HepG2 (cell line): ENCODE results near the gene TYW1. TPM values are rescaled to one million over a fixed set of nuclear protein-coding genes. Genes with fewer than 3 reads are reported as not detected.
"Not testable (repeated sequence)": the region's sequence is repeated elsewhere in the genome, so short reads cannot be mapped to it uniquely, and the experiment has no call there.

Source experiments
- ATAC-seq: fragments of 200-7000 bp; cut with Tn5 transposase; 3 replicates; pipeline ENCODE4 v1.9.1; 2020; ENCODE audit warnings: mild to moderate bottlenecking, moderate library complexity
- BruUV-seq: library from RNA; stranded (reverse); fragments of 400-500 nt; replicated peaks from 2 replicates; lab custom pipeline; 2021; lab: Mats Ljungman, UMichigan
- CTCF ChIA-PET: fragments of 300-600 bp; formaldehyde crosslinking; extraction: SDS; loops from one replicate; lab custom pipeline; 2021; ENCODE audit warnings: low total read pairs, inconsistent platforms, low intra/inter-chr PET ratio; lab: Yijun Ruan, JAX
- POLR2A ChIA-PET: fragments of 350-600 bp; sonication (Branson Sonifier 250); formaldehyde crosslinking; loops from one replicate; lab custom pipeline; 2020; ENCODE audit warnings: antibody characterized with exemption, inconsistent platforms; lab: Yijun Ruan, JAX
- DNase-seq: peaks from one replicate; pipeline ENCODE4 v3.0.0-alpha.2; 2015; ENCODE audit warnings: low spot score
- FAIRE-seq: peaks from 3 replicates; lab custom pipeline; 2011; peaks lifted over from hg19 to GRCh38; lab: Jason Lieb, UNC
- H2AFZ ChIP-seq: one replicate; pipeline ENCODE4 v1.6.1; 2011; ENCODE audit warnings: low read length, inconsistent platforms
- H3K27ac ChIP-seq: fragments of 300-600 bp; 3 replicates; pipeline ENCODE4 v1.8.0; 2011; ENCODE audit warnings: mixed run types, mild to moderate bottlenecking, mixed read lengths, low read length, inconsistent platforms; ENCODE audit not compliant: insufficient read depth; ENCODE audit errors: extremely low read length
- H3K27me3 ChIP-seq, 2 experiments: fragments of 200-600 bp in 1 of 2; 2 replicates in 1 of 2; 3 replicates in 1 of 2; pipeline versions ENCODE4 v1.6.0 to v1.8.0; 2011; ENCODE audit warnings: low read length in 2 of 2, mild to moderate bottlenecking in 2 of 2, moderate library complexity in 2 of 2, inconsistent platforms in 1 of 2; ENCODE audit not compliant: insufficient read depth in 2 of 2, control insufficient read depth in 1 of 2
- H3K36me3 ChIP-seq, 2 experiments: fragments of 200-600 bp in 1 of 2; replicated peaks in 1 of 2; 2 replicates in 1 of 2; 3 replicates in 1 of 2; pipeline versions ENCODE4 v1.5.1 to v1.8.0; 2011; ENCODE audit warnings: low read length in 2 of 2, inconsistent platforms in 1 of 2; ENCODE audit not compliant: insufficient read depth in 2 of 2, control insufficient read depth in 1 of 2
- H3K4me1 ChIP-seq: 2 replicates; pipeline ENCODE4 v1.5.1; 2012; ENCODE audit warnings: low read length, inconsistent platforms; ENCODE audit not compliant: insufficient read depth
- H3K4me2 ChIP-seq: 2 replicates; pipeline ENCODE4 v1.6.0; 2011; ENCODE audit warnings: low read depth, low read length, inconsistent platforms
- H3K4me3 ChIP-seq, 3 experiments: fragments of 200-600 bp in 1 of 3; sonication (generic), shearing (Covaris generic) in 1 of 3; replicated peaks in 1 of 3; 2 replicates each; pipeline ENCODE4 v1.5.1; 2011 to 2016; ENCODE audit warnings: low read length in 3 of 3, inconsistent platforms in 2 of 3, low read depth in 2 of 3, mild to moderate bottlenecking in 2 of 3, control low read depth in 1 of 3, mixed read lengths in 1 of 3; ENCODE audit not compliant: insufficient read depth in 1 of 3
- H3K79me2 ChIP-seq: one replicate; pipeline ENCODE4 v1.6.1; 2011; ENCODE audit warnings: low read length, inconsistent platforms; ENCODE audit not compliant: insufficient read depth
- H3K9ac ChIP-seq: 2 replicates; pipeline ENCODE4 v1.6.0; 2011; ENCODE audit warnings: mild to moderate bottlenecking, low read depth, low read length, inconsistent platforms; ENCODE audit not compliant: insufficient read depth
- H3K9me3 ChIP-seq: 2 replicates; pipeline ENCODE4 v1.5.1; 2012; ENCODE audit warnings: mild to moderate bottlenecking, low read length
- H4K20me1 ChIP-seq: 2 replicates; pipeline ENCODE4 v1.6.0; 2011; ENCODE audit warnings: inconsistent platforms, mild to moderate bottlenecking, low read length, moderate library complexity; ENCODE audit not compliant: insufficient read depth
- ELF4 ChIP-seq: sonication (generic); formaldehyde crosslinking; IDR thresholded peaks from 2 replicates; pipeline ENCODE4 v1.5.0; 2020; ENCODE audit warnings: missing genetic modification reagents, mild to moderate bottlenecking, moderate library complexity, borderline replicate concordance
- ZMAT3 ChIP-seq: sonication (generic); formaldehyde crosslinking; conservative IDR thresholded peaks from 2 replicates; pipeline ENCODE4 v1.7.0; 2021; ENCODE audit warnings: missing genetic modification reagents
- ZSCAN22 ChIP-seq: sonication (generic); formaldehyde crosslinking; IDR thresholded peaks from 2 replicates; pipeline ENCODE4 v1.4.0; 2020; ENCODE audit warnings: mild to moderate bottlenecking, missing genetic modification reagents
- WGBS: methylation state at CpG from one replicate; pipeline ENCODE4 v1.1.6; 2017; ENCODE audit warnings: low lambda C conversion rate; 5-methylcytosine and 5-hydroxymethylcytosine counted together
- in situ Hi-C: cut with HindIII; loops from 2 replicates; pipeline ENCODE4 v1.10.0; 2017; ENCODE audit warnings: low pct_unique_long_range_greater_than_20kb; ENCODE audit not compliant: extremely low pct_ligation_motif_present
- intact Hi-C: fragments of 100-400 bp; cut with micrococcal nuclease; formaldehyde crosslinking; loops from one replicate; pipeline ENCODE4 v1.10.0; 2022; ENCODE audit not compliant: unreplicated experiment
- polyA plus RNA-seq, 8 experiments: library from polyadenylated mRNA; depleted of rRNA in 3 of 8; stranded (reverse) in 7 of 8; unstranded in 1 of 8; fragments of >200 nt; fragmentation: Illumina TruSeq in 4 of 8; extraction: Trizol in 4 of 8; gene quantifications; 2 replicates each; pipeline versions ENCODE4 v1.2.1 to v1.2.3, GENCODE V29; 2011 to 2016; ENCODE audit warnings: low read depth in 4 of 8, missing spikeins in 1 of 8, mixed read lengths in 1 of 8; ENCODE audit not compliant: insufficient read depth in 1 of 8
- total RNA-seq, 5 experiments: library from RNA; depleted of rRNA; stranded (reverse); fragments of >200 nt; fragmentation: Illumina TruSeq; extraction: Trizol; gene quantifications; 2 replicates each; pipeline ENCODE4 v1.2.3, GENCODE V29; 2016; ENCODE audit warnings: low read depth in 1 of 5

TYW1 gene
- total and polyA plus RNA-seq, 2 of the 13 experiments (the other 11 are each of a cell fraction or from before 2014, with no cell fraction given), result 8.6 to 17.6 TPM

- H4K20me1 ChIP-seq, result no peaks in the 10 kb centered on the region
- no peak overlapping the region for H3K9ac ChIP-seq
- no TSS peak for BruUV-seq
- intact Hi-C loops, result no loop called here
- no peak for FAIRE-seq
- H3K4me1 ChIP-seq, result no peaks in the 10 kb centered on the region
- POLR2A ChIA-PET, result no interaction called here
- H3K4me3 ChIP-seq, result no peak overlapping the region
- DNase-seq, result no peak
- no peak overlapping the region for H2AFZ ChIP-seq
- WGBS, result 94% methylated on average over 5 of the region's 5 CpGs
- H3K27me3 ChIP-seq, result no peaks in the 10 kb centered on the region
- no peak overlapping the region for H3K4me2 ChIP-seq
- H3K27ac ChIP-seq, result no peak overlapping the region
- peaks cover 1 to 6% of the 10 kb centered on the region in 2 experiments; a peak in 3 of 5 replicates for H3K36me3 ChIP-seq
- ATAC-seq, result no peak
- TF ChIP-seq ZSCAN22, result no peak
- no peak for TF ChIP-seq ZMAT3 (CRISPR knock-in tag)
- no peak for TF ChIP-seq ELF4 (CRISPR knock-in tag)
- TF ChIP-seq, all 625 proteins: peak for 0
- Histone ChIP-seq H3K79me2 (no peaks in the 10 kb centered on the region), H3K9me3 (no peaks in the 10 kb centered on the region)
- CTCF ChIA-PET, result no interaction called here
- in situ Hi-C loops, result no loop called here
Measured at GRCh38 chr7:67206452-67206851, 209.8 kb downstream of the TYW1 start.

GRCh38 chr7:67208656-67209055 lies 212.0 kb downstream of the TYW1 start:
- POLR2A ChIA-PET, DNase-seq, H3K4me3 ChIP-seq, H3K79me2 ChIP-seq, intact Hi-C loops, H3K9me3 ChIP-seq, H3K4me1 ChIP-seq, H4K20me1 ChIP-seq, CTCF ChIA-PET, FAIRE-seq, H2AFZ ChIP-seq, H3K9ac ChIP-seq, in situ Hi-C loops, H3K36me3 ChIP-seq, ATAC-seq, H3K4me2 ChIP-seq, H3K27me3 ChIP-seq, H3K27ac ChIP-seq, BruUV-seq: not testable (repeated sequence)
- 97% methylated on average over 4 of the region's 4 CpGs for WGBS
